Activated CD8-positive, alpha-beta memory T cell treated with anti-CD3 and anti-CD28 coated beads, Interleukin-2, amount 50 U/mL, for 48 hours (primary cell): ENCODE data around the gene LARP4B.

Experiments
- DNase-seq: peaks from one replicate; pipeline ENCODE4 v3.0.0-alpha.2; 2020

The LARP4B gene

DNA sequence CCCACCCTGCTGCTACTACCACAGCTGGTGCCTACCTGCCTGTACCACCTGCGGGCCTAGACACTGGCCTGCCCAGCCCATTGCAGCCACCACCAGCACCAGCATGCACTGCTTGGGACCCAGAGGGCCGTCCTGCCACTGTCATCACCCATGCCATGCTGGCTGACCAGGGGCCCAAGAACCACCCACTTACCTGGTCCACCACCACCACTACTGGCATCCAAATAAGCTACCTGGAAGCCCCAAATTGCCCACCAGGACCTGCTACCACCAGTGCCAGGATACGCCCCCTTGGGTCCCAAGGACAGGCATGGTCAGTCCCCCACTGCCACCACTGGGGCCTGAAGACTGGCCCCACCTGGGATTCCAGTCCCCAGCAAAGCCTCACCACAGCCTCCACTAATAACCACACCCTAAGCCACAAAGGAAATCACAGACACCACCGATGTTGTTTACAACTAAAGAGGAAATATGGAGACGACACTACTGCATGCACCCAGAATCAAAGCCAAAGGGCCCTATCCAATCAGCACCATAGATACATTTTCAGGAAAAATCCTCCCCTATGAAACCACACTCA, 171.5 kb downstream of the LARP4B start:
- no peak for DNase-seq
